A549 (cell line): ENCODE data around the gene MED16.
"Not testable (repeated sequence)": the region's sequence is repeated elsewhere in the genome, so short reads cannot be mapped to it uniquely, and the experiment has no call there.

Experiments
- BHLHE40 ChIP-seq: IDR thresholded peaks from 2 replicates; pipeline ENCODE4 v1.6.1; 2012; ENCODE audit warnings: low read depth, low read length, inconsistent platforms
- CHD2 ChIP-seq: fragments of 150-350 bp; IDR thresholded peaks from 2 replicates; pipeline ENCODE4 v1.6.1; 2014; ENCODE audit warnings: low read length; ENCODE audit not compliant: partially characterized antibody
- EP300 ChIP-seq, 2 experiments: fragments of >200 bp; sonication (Bioruptor Twin); formaldehyde crosslinking; IDR thresholded peaks; 2 replicates in 1 of 2; 3 replicates in 1 of 2; pipeline ENCODE4 v1.6.1; 2016 to 2017
- FOSL2 ChIP-seq, 2 experiments: fragments of 450-650 bp in 1 of 2; fragments of >200 bp in 1 of 2; sonication (Bioruptor Twin) in 1 of 2; formaldehyde crosslinking; IDR thresholded peaks; 2 replicates each; pipeline versions ENCODE4 v1.5.0 to v1.6.1; 2016 to 2020; ENCODE audit warnings: mild to moderate bottlenecking in 1 of 2, moderate library complexity in 1 of 2
- MAFK ChIP-seq: fragments of 450-650 bp; IDR thresholded peaks from 2 replicates; pipeline ENCODE4 v1.6.1; 2014; ENCODE audit not compliant: partially characterized antibody
- MAX ChIP-seq: IDR thresholded peaks from 2 replicates; pipeline ENCODE4 v1.6.1; 2012
- NR3C1 ChIP-seq: fragments of >200 bp; sonication (Bioruptor Twin); formaldehyde crosslinking; IDR thresholded peaks from 3 replicates; pipeline ENCODE4 v1.6.1; 2017
- RFX5 ChIP-seq: fragments of 450-650 bp; IDR thresholded peaks from 2 replicates; pipeline ENCODE4 v1.7.1; 2014; ENCODE audit warnings: antibody characterized with exemption, mild to moderate bottlenecking, moderate library complexity
- TP53 ChIP-seq: fragments of 250-450 bp; sonication (Bioruptor Pico); IDR thresholded peaks from 2 replicates; pipeline ENCODE4 v1.5.0; 2021; ENCODE audit warnings: mild to moderate bottlenecking, moderate library complexity
- TF ChIP-seq, protein P1 (sequence below): fragments of 150-350 bp; IDR thresholded peaks from 2 replicates; pipeline ENCODE4 v1.6.1; 2014; ENCODE audit warnings: low read depth, mild to moderate bottlenecking, low read length
- TF ChIP-seq, protein P2 (sequence below): fragments of >200 bp; sonication (Bioruptor Twin); formaldehyde crosslinking; IDR thresholded peaks from 3 replicates; pipeline ENCODE4 v1.5.1; 2016
- TF ChIP-seq, protein P3 (sequence below): fragments of 200-600 bp; sonication (generic); IDR thresholded peaks from 2 replicates; pipeline ENCODE4 v1.6.1; 2016; ENCODE audit warnings: antibody characterized with exemption, mild to moderate bottlenecking, moderate library complexity

- not testable (repeated sequence) for TF ChIP-seq FOSL2 (IDR thresholded peaks at IDR 0.05); FOSL2 (CRISPR knock-in tag; IDR thresholded peaks at IDR 0.05); MAX; MAFK; EP300 (IDR thresholded peaks at IDR 0.05); TP53 (CRISPR knock-in tag); CHD2; NR3C1; RFX5; BHLHE40
- TF ChIP-seq, protein P1, sequence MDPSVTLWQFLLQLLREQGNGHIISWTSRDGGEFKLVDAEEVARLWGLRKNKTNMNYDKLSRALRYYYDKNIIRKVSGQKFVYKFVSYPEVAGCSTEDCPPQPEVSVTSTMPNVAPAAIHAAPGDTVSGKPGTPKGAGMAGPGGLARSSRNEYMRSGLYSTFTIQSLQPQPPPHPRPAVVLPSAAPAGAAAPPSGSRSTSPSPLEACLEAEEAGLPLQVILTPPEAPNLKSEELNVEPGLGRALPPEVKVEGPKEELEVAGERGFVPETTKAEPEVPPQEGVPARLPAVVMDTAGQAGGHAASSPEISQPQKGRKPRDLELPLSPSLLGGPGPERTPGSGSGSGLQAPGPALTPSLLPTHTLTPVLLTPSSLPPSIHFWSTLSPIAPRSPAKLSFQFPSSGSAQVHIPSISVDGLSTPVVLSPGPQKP = not testable (repeated sequence)
- TF ChIP-seq, protein P2, sequence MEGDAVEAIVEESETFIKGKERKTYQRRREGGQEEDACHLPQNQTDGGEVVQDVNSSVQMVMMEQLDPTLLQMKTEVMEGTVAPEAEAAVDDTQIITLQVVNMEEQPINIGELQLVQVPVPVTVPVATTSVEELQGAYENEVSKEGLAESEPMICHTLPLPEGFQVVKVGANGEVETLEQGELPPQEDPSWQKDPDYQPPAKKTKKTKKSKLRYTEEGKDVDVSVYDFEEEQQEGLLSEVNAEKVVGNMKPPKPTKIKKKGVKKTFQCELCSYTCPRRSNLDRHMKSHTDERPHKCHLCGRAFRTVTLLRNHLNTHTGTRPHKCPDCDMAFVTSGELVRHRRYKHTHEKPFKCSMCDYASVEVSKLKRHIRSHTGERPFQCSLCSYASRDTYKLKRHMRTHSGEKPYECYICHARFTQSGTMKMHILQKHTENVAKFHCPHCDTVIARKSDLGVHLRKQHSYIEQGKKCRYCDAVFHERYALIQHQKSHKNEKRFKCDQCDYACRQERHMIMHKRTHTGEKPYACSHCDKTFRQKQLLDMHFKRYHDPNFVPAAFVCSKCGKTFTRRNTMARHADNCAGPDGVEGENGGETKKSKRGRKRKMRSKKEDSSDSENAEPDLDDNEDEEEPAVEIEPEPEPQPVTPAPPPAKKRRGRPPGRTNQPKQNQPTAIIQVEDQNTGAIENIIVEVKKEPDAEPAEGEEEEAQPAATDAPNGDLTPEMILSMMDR = not testable (repeated sequence)
- TF ChIP-seq, protein P3, sequence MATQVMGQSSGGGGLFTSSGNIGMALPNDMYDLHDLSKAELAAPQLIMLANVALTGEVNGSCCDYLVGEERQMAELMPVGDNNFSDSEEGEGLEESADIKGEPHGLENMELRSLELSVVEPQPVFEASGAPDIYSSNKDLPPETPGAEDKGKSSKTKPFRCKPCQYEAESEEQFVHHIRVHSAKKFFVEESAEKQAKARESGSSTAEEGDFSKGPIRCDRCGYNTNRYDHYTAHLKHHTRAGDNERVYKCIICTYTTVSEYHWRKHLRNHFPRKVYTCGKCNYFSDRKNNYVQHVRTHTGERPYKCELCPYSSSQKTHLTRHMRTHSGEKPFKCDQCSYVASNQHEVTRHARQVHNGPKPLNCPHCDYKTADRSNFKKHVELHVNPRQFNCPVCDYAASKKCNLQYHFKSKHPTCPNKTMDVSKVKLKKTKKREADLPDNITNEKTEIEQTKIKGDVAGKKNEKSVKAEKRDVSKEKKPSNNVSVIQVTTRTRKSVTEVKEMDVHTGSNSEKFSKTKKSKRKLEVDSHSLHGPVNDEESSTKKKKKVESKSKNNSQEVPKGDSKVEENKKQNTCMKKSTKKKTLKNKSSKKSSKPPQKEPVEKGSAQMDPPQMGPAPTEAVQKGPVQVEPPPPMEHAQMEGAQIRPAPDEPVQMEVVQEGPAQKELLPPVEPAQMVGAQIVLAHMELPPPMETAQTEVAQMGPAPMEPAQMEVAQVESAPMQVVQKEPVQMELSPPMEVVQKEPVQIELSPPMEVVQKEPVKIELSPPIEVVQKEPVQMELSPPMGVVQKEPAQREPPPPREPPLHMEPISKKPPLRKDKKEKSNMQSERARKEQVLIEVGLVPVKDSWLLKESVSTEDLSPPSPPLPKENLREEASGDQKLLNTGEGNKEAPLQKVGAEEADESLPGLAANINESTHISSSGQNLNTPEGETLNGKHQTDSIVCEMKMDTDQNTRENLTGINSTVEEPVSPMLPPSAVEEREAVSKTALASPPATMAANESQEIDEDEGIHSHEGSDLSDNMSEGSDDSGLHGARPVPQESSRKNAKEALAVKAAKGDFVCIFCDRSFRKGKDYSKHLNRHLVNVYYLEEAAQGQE = not testable (repeated sequence)
Observed at GRCh38 chr19:842802-843179, 50.2 kb downstream of the MED16 start.
